ENCODE data around the gene CDH19.

The CDH19 gene, protein sequence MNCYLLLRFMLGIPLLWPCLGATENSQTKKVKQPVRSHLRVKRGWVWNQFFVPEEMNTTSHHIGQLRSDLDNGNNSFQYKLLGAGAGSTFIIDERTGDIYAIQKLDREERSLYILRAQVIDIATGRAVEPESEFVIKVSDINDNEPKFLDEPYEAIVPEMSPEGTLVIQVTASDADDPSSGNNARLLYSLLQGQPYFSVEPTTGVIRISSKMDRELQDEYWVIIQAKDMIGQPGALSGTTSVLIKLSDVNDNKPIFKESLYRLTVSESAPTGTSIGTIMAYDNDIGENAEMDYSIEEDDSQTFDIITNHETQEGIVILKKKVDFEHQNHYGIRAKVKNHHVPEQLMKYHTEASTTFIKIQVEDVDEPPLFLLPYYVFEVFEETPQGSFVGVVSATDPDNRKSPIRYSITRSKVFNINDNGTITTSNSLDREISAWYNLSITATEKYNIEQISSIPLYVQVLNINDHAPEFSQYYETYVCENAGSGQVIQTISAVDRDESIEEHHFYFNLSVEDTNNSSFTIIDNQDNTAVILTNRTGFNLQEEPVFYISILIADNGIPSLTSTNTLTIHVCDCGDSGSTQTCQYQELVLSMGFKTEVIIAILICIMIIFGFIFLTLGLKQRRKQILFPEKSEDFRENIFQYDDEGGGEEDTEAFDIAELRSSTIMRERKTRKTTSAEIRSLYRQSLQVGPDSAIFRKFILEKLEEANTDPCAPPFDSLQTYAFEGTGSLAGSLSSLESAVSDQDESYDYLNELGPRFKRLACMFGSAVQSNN

DNA sequence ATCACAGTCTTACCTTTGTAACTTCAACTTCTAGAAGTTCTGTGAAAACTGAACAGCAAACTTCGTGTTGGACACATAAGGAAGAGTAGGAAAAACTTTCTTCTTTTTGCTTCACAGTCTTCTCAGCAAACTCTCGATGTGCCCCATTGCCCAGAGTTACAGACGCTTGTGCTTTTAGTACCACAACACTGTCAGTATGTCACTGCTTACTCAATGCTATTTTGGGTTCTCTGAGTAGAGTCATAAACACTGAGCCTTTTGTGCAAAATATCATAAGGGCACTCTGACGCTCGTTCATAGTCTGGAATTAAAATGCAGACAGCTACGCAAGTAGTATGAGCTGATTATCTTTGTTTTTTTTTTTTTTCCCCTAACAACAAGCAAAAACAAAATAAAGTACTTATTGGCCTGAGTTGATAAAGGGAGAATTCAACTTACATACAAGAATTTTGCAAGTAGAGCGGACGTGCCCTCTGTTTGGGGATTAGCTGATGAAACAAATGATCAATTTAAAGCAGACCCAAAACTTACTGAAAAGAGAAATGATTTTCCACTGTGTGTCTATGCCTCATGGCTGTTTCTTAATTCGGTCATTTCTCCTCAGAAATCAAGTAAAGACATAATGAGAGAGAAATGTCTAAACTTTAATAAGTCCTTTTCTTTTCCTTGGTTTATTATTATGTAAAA is at the start of gene CDH19:
Gene CDH19, minus strand, starts transcription at position 150 of the 687 bp plus-strand sequence. CDS start 31,886 bp downstream, outside the sequence.
- DNase-seq (ENCODE audit: low read depth in 2 of 2) = no peak

DNA sequence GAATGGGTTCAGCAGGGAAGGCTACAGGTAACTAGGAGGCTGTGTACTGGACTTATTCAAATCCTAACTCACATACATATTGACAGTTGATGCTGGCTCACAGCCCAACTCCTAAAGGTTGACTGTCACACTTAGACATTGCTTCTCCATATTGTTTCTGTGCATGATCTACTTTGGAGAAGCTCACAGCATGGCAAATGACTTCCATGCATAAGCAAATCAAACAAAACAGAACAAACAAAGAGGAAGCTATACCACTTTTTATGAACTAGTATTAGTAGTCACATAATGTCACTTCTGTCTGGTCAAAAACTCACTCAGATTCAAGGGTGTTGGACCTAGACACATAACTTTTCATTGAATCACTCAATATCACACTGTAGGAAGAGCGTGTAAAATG is 43.8 kb upstream of the CDH19 start:
- no peak for DNase-seq (ENCODE audit: low read depth in 2 of 2)

DNA sequence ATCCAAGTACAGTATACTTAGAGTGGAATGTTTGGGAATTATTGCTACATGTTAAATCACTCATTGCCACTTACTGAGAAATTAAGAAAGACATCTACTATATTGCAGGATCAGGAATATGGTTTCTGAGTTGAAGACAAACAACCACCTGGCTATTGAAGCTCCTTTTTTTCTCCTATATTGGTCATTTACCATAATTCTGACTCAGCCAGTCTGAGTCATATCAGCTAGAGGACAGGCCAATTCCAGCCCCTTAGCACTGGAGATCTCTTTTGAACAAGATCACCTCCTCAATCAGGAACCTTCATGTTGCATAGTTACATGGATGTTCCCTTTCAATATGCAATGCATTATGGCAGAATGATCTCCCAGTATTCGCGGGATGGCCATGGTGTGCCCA is 42.7 kb upstream of the CDH19 start:
- DNase-seq (ENCODE audit: low read depth in 2 of 2) = no peak

DNA sequence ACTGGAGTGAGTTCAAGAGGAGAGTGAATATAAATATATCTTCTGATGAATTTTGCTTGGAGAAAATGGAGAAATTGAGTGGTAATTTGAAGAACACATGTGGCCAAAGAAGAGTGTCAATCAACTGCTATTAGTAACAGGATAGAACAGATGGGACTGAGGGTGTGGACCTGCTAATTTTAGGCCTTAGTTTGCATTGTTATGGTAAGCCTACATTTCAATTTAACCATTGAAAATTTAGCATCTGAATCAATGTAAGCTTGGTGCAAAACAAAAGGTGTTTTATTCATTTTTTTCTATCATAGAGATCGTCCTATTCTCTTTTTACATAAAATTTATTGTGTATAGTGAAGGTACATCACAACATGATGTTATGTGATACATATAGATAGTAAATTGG is 42.1 kb upstream of the CDH19 start:
- no peak for DNase-seq (ENCODE audit: low read depth in 2 of 2)

DNA sequence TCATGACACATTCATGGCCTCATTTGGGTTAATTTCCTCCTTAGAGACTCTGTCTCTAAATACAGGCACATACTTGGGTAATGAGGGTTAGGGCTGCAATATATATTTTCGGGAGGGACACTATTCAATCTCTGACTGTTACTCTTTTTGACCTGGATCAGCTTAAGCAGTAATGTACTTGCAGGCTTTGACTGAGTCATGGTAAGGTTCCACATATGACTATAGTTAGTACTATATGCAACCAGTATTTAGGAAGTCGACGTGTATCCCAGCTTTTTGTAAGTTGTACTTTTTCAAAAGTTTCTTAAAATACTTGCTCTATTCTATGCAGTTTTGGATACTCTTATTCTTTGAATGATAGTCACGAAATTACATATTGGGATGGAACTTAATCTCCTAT is 37.2 kb upstream of the CDH19 start:
- DNase-seq (ENCODE audit: low read depth in 2 of 2) = no peak

DNA sequence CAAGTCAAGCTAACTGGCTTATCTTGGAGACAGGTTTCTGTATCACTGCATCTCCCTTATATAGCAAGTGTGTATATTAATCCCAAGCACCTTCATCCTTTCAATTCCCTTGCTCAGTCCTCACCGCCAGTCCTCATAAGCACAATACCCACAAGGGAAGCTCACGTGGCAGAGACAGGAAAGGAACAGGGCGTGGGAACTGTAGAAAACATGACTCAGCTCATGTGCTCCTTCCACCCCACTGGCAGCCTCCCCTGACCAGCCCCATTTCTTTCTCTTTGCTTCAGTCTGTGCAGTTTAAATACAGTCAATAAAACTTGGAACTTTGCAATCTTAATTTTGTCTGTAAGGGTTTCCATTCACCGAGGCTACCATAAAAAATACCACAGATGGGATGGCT is 36.5 kb upstream of the CDH19 start:
- no peak for DNase-seq (ENCODE audit: low read depth in 2 of 2)

DNA sequence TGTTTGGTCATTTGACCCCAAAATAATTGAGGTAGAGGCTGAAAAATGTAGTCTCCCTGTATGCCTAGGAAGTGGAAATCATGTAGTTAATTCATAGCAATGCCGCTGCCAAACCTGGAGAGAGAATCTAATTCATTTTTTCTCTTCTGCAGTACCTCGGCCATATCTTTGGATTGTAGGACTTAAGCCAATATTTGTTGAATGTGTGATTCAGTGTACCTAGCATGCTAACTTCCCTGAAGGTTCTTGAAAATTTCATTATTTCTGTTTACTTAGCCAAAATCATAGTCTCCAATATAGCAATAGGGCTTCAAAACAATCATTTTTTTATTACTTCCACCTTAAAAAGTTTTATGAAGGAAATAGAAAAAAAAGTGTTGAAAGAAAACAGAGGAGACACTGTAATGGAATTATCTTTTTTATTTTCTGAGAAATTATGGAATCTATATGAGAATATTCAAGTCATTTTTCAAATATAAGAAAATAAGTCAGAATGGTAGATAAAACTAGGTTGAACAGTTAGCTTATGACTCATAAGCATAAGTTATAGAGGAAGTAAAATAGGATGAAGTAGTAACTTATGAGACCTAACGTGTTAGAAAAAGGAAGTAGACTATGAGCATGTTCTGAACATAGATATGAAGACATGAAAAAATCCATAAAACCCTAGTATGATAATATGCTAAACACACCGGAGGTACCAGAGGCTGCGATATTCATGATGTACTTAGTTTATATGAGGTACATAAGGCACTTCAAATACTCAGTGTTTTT is 35.2 kb upstream of the CDH19 start:
- no peak for DNase-seq (ENCODE audit: low read depth in 2 of 2)

DNA sequence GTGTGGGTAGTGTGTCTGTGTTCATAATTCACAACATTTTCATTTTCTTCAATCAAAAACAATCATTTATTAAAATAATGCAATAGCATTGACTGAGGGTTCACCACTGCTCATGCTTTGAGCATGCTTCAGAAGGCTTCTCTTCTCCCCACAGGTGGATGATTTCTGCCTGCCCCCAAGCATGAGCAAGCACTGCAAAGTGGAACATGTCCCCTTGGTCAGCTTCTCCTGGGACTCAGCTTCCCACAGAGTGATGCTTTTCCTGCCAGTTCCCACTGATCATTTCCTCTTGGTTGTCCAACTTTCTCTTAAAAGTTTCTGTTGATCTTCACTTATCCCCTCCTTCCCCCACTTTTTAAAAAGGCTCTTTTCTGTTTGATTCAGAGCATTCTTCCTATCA is 31.5 kb upstream of the CDH19 start:
- no peak for DNase-seq (ENCODE audit: low read depth in 2 of 2)

DNA sequence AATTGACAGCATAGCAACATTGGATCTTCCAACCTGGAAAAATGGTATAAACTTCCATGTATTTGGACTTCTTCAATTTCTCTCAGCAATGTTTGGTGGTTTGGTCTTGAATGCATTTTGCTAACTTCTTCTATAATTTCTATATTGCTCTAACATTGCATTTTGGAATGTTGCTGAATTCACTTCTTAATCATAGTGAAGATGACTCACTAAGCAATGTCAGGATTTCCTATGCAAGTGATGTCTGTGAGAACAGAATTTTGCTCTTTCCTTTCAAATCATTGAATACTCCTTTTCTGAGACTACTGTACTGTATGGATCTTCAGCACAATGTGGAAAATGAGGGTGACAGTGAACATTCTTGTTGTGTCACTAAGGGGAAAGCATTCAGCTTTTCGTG is 28.9 kb upstream of the CDH19 start:
- DNase-seq (ENCODE audit: low read depth in 2 of 2) = no peak

DNA sequence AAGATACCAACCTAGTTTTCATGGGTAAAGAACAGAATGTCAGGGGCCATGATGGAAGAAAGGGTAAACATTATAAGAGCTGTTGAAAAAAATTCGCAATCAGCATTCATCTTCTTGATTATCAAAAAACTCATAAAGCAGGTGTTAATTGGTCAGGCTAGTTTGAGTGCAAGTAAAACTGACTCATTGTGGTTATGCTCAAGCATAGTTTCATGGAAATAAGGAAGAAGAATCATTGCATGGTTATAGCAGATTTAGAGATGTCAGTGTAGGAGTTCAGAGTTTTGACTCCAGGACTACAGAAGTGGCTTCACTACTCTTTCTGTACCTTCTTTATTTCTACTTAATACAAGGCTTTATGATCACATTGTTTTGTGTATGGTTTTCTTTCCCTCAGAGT is 26.9 kb upstream of the CDH19 start:
- DNase-seq (ENCODE audit: low read depth in 2 of 2) = no peak

DNA sequence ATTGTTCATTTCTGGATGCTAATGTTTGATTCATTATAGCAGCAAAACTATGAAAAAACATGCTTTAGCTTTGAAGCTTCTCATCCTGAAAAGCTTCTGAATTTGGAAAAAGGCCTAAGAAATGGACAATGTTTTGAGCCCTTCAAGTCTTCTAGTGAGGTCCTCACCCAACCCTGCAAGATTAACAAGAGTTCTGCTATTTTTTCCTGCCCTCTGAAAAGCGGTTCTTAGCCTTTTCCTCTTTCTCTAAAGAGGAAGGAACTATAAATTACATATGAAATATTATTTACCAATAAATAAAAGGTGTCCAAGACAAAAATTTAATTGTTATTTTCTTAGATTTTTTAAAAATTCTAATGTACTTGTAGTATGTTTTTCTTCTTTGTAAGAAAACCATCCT is 19.9 kb upstream of the CDH19 start:
- DNase-seq (ENCODE audit: low read depth in 2 of 2) = no peak

DNA sequence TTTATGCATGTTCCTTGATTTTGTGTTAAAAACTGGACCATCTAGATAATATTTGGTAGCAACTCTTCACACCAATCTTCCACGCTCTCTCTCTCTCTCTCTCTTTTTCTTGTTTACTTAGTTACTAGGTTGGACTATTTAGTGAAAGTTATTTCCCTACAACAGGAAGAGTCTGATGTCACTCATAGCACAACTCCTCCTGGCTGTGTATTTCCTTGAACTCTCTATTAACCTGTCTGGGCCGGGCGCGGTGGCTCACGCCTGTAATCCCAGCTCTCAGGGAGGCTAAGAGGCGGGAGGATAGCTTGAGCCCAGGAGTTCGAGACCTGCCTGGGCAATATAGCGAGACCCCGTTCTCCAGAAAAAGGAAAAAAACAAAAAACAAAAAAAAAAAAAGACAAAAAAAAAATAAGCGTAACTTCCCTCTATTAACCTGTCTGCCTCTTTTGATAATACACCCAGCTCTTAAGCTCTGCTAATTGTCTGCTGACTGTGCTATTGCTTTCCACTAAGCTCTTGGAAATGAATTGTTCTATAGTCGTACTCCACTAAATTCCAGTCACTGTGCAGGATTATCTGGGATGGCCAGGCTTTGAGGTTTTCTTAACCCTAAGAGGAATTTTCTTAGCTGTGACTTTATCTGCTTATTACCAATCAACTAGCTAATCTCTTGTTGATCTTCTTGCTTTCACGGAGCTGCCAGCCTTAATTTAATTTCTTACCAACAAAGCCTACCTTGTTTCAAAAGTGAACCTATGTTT is 18.1 kb upstream of the CDH19 start:
- no peak for DNase-seq (ENCODE audit: low read depth in 2 of 2)

DNA sequence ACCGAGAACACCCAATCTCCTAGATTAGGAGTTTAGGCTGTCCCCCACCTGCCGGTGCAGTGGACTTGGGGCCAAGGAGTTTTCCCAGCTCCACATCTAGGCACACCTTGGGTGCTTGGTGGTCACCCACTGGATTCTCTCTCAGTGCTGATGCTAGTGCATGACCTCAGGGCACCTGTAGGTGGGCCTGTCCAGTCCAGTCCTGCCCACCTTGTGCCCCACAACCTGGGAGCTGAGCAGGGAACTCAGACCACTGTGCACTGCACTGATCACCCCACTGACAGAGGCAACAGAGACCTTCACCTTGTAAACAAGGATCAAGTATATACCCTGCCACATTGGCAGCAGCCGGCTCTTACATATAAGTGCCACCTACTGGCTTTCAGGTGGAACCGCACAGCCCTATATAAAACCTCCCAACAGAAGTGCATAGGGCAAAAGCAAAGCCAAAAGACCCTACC is 12.7 kb upstream of the CDH19 start:
- no peak for DNase-seq (ENCODE audit: low read depth in 2 of 2)

DNA sequence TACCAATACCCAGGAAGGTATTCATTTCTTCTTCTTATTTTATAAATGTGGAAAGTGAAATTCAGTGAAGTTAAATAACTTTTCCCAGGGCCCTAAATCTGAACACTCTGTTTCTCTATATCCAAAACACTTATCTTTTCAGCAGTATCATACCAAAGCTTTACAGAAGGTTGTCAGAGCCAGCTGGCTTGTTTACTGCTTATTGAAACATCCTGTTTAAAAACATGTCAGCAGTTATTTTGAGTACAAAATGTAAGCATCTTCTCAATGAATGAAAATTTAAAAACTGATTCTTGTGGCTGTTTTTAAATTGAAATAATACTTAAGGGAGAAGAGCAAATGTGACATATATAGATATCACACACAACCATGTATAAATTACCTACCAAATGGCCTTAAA is 11.3 kb upstream of the CDH19 start:
- no peak for DNase-seq (ENCODE audit: low read depth in 2 of 2)

DNA sequence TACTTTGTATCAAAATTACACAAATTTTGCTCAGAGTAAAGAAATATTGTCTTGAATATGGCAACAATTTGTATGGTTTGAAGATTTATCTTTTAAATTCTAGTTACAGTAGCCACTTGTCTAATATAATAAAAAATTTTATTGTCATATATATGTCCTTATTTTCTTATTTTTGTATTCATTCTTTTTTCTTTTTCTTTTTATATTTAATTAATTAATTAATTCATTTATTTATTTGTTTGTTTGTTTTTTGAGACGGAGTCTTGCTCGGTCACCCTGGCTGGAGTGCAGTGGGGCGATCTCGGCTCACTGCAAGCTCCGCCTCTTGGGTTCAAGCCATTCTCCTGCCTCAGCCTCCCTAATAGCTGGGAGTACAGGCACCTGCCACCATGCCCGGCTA is 3.7 kb upstream of the CDH19 start:
- no peak for DNase-seq (ENCODE audit: low read depth in 2 of 2)

DNA sequence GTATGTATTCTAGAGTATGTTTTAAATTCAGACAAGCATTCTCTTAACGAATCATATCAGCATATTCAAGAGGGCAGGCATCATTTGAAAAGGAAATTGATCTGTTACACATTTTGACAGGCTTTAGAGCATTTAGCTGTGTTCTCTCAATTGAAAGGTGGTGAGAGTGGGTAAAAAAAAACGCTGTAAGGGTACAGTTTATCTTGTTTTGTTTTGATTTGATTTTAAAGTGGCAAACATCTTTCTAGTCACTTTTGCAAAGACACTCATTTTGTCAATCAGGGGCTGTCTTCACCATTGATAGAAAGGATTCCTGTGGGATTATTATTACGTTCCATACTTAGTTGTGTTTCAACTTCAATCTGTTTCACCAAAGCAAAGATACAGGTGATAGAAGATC is 2.2 kb downstream of the CDH19 start:
- no peak for DNase-seq (ENCODE audit: low read depth in 2 of 2)

DNA sequence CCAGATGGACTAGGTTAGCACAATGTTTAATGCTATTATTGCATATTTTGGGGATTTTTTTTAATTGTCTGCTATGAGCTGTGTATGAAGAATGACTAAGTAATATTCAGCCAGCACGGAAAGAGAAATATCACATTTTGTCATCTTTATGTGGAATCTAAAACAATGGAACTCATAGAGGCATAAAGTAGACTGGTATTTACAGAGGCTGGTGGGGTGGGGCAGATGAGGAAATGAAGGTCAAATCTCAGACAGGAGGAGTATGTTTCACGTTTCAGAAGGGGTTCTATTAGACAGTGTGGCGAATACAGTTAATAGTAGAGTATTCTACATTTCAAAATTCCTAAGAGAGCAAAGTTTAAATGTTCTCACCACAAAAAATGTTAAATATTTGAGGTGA is 4.7 kb downstream of the CDH19 start:
- no peak for DNase-seq (ENCODE audit: low read depth in 2 of 2)

DNA sequence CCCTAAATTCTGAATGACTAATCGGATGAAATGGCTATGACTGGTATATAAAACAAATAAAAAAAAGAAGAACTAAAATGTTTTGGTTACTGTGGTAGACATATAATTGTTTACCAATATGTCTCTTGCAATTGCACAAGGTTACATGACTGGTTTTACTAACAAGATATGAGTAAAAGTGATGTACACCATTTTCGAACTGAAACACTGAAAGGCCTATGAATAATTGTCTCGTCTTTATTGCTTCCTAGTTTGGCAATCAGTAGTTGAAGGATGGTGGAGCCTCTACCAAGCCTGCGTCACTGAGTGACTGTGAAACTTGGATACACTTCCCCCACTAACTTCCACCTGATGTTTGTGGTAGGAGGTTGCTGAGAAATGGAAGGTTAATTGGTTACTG is 16.5 kb downstream of the CDH19 start:
- DNase-seq (ENCODE audit: low read depth in 2 of 2) = no peak

DNA sequence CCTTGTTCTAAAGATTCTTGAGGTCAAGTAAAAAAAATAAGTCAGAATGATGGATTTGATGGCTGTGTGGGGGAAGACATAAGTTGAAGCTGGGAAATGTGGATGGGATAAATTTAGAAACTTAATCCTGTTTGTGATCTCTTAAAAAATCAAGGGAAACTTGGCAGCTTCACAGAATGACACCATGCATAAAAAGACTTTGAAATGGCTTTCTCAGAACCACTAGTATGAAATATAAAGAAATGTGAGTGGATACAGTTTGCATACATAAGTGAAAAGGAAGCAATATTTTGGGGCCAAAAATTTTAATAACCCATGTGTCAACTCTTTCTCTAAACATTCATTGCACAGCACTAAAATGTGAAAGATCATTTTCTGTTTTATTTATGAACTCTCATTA is 21.7 kb downstream of the CDH19 start:
- DNase-seq (ENCODE audit: low read depth in 2 of 2) = no peak

DNA sequence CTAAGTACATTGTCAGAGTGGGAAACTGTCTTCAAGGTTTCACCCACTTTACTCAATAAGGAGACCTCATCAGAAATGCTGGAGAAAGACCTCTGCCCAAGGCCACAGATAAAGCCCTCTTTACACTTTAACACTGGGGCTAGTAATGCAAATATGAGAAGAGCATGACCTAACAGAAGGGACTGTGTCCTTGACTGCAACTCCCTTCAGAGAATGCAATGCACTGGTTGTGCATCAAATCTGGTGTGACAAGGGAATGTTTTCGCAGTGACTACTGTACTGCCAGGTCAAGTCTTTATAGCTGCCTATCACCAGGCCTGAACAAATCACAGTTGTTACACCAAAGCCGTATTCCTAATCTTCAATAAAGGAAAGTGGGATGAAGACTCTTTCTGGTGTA is 28.6 kb downstream of the CDH19 start:
- DNase-seq (ENCODE audit: low read depth in 2 of 2) = no peak

DNA sequence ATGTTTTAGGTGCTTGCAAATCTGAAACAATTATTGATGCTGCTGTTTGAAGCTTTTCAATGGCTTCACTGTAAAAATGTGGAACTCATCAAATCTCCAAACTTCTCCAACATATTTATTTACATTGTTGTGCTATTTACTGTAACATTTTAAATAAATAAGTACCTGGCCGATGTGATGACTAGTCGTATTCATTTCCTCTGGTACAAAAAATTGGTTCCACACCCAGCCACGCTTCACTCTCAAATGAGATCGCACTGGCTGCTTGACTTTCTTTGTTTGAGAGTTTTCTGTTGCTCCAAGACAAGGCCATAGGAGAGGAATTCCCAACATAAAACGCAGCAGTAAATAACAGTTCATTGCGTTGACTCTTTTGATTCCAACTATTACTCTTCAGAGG is 32.0 kb downstream of the CDH19 start:
- DNase-seq (ENCODE audit: low read depth in 2 of 2) = no peak

Measured in stimulated activated CD4-positive, alpha-beta T cell treated with anti-CD3 and anti-CD28 coated beads, Interleukin-4, amount 100 ng/mL, for 48 hours (primary cell).